SK-N-SH treated with all-trans-retinoic acid at 6 μM for 48 hours (cell line): ENCODE measurements around the gene PTPRN2.

ENCODE experiments used
- ATAC-seq: fragments of 200-7000 bp; cut with Tn5 transposase; 3 replicates; pipeline ENCODE4 v1.9.1; 2020; ENCODE audit warnings: mild to moderate bottlenecking, moderate library complexity
- ARNTL ChIP-seq: fragments of 450-650 bp; formaldehyde crosslinking; IDR thresholded peaks from 2 replicates; pipeline ENCODE4 v1.5.0; 2020; ENCODE audit warnings: low read depth, mild to moderate bottlenecking, moderate library complexity, borderline replicate concordance
- BACH2 ChIP-seq: fragments of 250-450 bp; sonication (Bioruptor Pico); IDR thresholded peaks from 2 replicates; pipeline ENCODE4 v1.9.0; 2021; ENCODE audit warnings: mild to moderate bottlenecking, borderline replicate concordance
- CSDC2 ChIP-seq: fragments of 250-450 bp; sonication (Bioruptor Pico); IDR thresholded peaks from 2 replicates; pipeline ENCODE4 v1.5.0; 2020; ENCODE audit warnings: mild to moderate bottlenecking, moderate library complexity
- CSRNP3 ChIP-seq: fragments of 250-450 bp; sonication (Bioruptor Pico); IDR thresholded peaks from 2 replicates; pipeline ENCODE4 v1.5.1; 2021; ENCODE audit warnings: mild to moderate bottlenecking, moderate library complexity
- ESRRG ChIP-seq: fragments of 250-450 bp; sonication (Bioruptor Pico); IDR thresholded peaks from 2 replicates; pipeline ENCODE4 v1.6.1; 2021; ENCODE audit warnings: mild to moderate bottlenecking
- GLIS3 ChIP-seq: fragments of 250-450 bp; sonication (Bioruptor Pico); IDR thresholded peaks from 2 replicates; pipeline ENCODE4 v1.5.0; 2020; ENCODE audit warnings: mild to moderate bottlenecking, moderate library complexity
- ISL1 ChIP-seq: fragments of 250-450 bp; sonication (Bioruptor Pico); IDR thresholded peaks from 2 replicates; pipeline ENCODE4 v2.1.2; 2022; ENCODE audit warnings: mild to moderate bottlenecking, moderate library complexity
- OSR1 ChIP-seq: fragments of 250-450 bp; sonication (Bioruptor Pico); IDR thresholded peaks from 2 replicates; pipeline ENCODE4 v1.8.0; 2022; ENCODE audit warnings: moderate library complexity, mild to moderate bottlenecking, inconsistent platforms
- PPARA ChIP-seq: fragments of 250-450 bp; sonication (Bioruptor Pico); IDR thresholded peaks from 2 replicates; pipeline ENCODE4 v1.5.0; 2020; ENCODE audit warnings: mild to moderate bottlenecking, borderline replicate concordance
- RARB ChIP-seq: fragments of 250-450 bp; sonication (Bioruptor Pico); IDR thresholded peaks from 2 replicates; pipeline ENCODE4 v1.8.0; 2021; ENCODE audit warnings: mild to moderate bottlenecking, moderate library complexity
- SNAI2 ChIP-seq: fragments of 250-450 bp; sonication (Bioruptor Pico); IDR thresholded peaks from 2 replicates; pipeline ENCODE4 v1.5.0; 2020; ENCODE audit warnings: mild to moderate bottlenecking, moderate library complexity
- TCF4 ChIP-seq: fragments of 250-450 bp; sonication (Bioruptor Pico); IDR thresholded peaks from 2 replicates; pipeline ENCODE4 v1.8.0; 2021; ENCODE audit warnings: mild to moderate bottlenecking, moderate library complexity, borderline replicate concordance
- TOX ChIP-seq: fragments of 250-450 bp; sonication (Bioruptor Pico); IDR thresholded peaks from 2 replicates; pipeline ENCODE4 v1.8.0; 2021; ENCODE audit warnings: mild to moderate bottlenecking, moderate library complexity, borderline replicate concordance
- ZC3H10 ChIP-seq: fragments of 250-450 bp; sonication (Bioruptor Pico); IDR thresholded peaks from 2 replicates; pipeline ENCODE4 v1.5.1; 2021; ENCODE audit warnings: mild to moderate bottlenecking, moderate library complexity
- ZFP3 ChIP-seq: fragments of 250-450 bp; sonication (Bioruptor Pico); IDR thresholded peaks from 2 replicates; pipeline ENCODE4 v1.5.0; 2020; ENCODE audit warnings: mild to moderate bottlenecking, moderate library complexity
- ZFP30 ChIP-seq: fragments of 450-650 bp; formaldehyde crosslinking; IDR thresholded peaks from 2 replicates; pipeline ENCODE4 v1.5.0; 2022; ENCODE audit warnings: mild to moderate bottlenecking, moderate library complexity
- ZNF565 ChIP-seq: fragments of 450-650 bp; formaldehyde crosslinking; conservative IDR thresholded peaks from 2 replicates; pipeline ENCODE4 v1.5.0; 2020; ENCODE audit warnings: low read depth, mild to moderate bottlenecking, moderate library complexity
- ZNF70 ChIP-seq: fragments of 450-650 bp; formaldehyde crosslinking; IDR thresholded peaks from 2 replicates; pipeline ENCODE4 v1.5.0; 2020; ENCODE audit warnings: mild to moderate bottlenecking, moderate library complexity
- ZNF8 ChIP-seq: fragments of 450-650 bp; formaldehyde crosslinking; IDR thresholded peaks from 2 replicates; pipeline ENCODE4 v1.5.0; 2020; ENCODE audit warnings: mild to moderate bottlenecking, moderate library complexity
- TF ChIP-seq, protein P1 (sequence below): fragments of 250-450 bp; sonication (Bioruptor Pico); IDR thresholded peaks from 2 replicates; pipeline ENCODE4 v1.8.0; 2020; ENCODE audit warnings: mild to moderate bottlenecking, moderate library complexity, borderline replicate concordance
- TF ChIP-seq, protein P2 (sequence below): fragments of 250-450 bp; sonication (Bioruptor Pico); IDR thresholded peaks from 2 replicates; pipeline ENCODE4 v1.5.1; 2020; ENCODE audit warnings: low read depth, mild to moderate bottlenecking, moderate library complexity
- TF ChIP-seq, protein P3 (sequence below): fragments of 250-450 bp; sonication (Bioruptor Pico); IDR thresholded peaks from 2 replicates; pipeline ENCODE4 v1.8.0; 2021; ENCODE audit warnings: low read depth, mild to moderate bottlenecking, moderate library complexity, borderline replicate concordance
- TF ChIP-seq, protein P4 (sequence below): fragments of 250-450 bp; sonication (Bioruptor Pico); IDR thresholded peaks from 2 replicates; pipeline ENCODE4 v1.5.0; 2020; ENCODE audit warnings: mild to moderate bottlenecking, moderate library complexity

The PTPRN2 gene

DNA sequence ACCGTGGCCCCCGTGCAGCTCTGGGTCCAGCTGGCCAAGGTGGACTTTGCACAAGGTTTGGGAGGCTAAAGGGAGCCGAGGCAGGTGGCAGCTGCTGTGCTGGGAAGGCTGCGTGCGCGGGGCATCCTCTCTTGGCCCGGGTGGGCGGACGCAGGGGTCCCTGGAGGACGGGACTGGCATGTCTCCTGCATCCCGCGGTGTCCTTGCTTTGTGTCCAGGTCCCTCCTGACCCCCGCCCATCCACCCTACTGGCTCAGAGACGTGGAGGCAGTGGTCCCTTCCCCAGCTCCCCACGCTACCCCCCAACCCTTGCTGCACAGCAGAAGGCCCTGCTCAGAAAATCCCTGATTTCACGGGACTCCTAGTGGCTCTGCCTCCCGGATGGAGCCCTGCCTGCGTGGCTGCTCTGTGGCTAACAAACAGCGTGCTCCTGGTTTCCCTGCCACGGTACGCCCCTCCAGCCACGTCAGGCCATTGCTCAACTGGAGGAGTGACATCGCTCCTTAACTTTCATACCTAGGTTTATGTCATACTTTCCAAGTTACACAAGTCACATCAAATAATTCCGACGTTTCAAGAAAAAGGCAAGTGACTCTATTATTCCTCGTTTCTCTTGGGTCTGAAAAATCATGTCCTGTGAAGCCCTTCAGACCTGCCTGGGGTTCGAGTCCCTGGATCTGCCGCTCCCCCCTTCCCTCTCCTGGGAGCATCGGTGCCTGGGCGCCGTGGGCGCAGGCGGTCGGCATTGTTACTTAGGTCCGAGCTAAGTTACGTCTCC lies 829.0 kb downstream of the PTPRN2 start (continued):
- TF ChIP-seq ZFP30 (no peak), ZFP3 (CRISPR knock-in tag) (no peak), OSR1 (CRISPR knock-in tag) (no peak), ZNF565 (CRISPR knock-in tag) (no peak), ZC3H10 (CRISPR knock-in tag) (no peak)
- TF ChIP-seq, protein P1, sequence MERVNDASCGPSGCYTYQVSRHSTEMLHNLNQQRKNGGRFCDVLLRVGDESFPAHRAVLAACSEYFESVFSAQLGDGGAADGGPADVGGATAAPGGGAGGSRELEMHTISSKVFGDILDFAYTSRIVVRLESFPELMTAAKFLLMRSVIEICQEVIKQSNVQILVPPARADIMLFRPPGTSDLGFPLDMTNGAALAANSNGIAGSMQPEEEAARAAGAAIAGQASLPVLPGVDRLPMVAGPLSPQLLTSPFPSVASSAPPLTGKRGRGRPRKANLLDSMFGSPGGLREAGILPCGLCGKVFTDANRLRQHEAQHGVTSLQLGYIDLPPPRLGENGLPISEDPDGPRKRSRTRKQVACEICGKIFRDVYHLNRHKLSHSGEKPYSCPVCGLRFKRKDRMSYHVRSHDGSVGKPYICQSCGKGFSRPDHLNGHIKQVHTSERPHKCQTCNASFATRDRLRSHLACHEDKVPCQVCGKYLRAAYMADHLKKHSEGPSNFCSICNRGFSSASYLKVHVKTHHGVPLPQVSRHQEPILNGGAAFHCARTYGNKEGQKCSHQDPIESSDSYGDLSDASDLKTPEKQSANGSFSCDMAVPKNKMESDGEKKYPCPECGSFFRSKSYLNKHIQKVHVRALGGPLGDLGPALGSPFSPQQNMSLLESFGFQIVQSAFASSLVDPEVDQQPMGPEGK (CRISPR knock-in tag) = no peak

- TF ChIP-seq ZNF565 (CRISPR knock-in tag) (no peak), TOX (CRISPR knock-in tag) (no peak), BACH2 (CRISPR knock-in tag) (no peak), TCF4 (CRISPR knock-in tag) (no peak), ZNF70 (CRISPR knock-in tag) (no peak), PPARA (CRISPR knock-in tag) (no peak), ARNTL (CRISPR knock-in tag) (no peak)
- TF ChIP-seq, protein P2, sequence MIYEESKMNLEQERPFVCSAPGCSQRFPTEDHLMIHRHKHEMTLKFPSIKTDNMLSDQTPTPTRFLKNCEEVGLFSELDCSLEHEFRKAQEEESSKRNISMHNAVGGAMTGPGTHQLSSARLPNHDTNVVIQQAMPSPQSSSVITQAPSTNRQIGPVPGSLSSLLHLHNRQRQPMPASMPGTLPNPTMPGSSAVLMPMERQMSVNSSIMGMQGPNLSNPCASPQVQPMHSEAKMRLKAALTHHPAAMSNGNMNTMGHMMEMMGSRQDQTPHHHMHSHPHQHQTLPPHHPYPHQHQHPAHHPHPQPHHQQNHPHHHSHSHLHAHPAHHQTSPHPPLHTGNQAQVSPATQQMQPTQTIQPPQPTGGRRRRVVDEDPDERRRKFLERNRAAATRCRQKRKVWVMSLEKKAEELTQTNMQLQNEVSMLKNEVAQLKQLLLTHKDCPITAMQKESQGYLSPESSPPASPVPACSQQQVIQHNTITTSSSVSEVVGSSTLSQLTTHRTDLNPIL = no peak
- TF ChIP-seq, protein P3, sequence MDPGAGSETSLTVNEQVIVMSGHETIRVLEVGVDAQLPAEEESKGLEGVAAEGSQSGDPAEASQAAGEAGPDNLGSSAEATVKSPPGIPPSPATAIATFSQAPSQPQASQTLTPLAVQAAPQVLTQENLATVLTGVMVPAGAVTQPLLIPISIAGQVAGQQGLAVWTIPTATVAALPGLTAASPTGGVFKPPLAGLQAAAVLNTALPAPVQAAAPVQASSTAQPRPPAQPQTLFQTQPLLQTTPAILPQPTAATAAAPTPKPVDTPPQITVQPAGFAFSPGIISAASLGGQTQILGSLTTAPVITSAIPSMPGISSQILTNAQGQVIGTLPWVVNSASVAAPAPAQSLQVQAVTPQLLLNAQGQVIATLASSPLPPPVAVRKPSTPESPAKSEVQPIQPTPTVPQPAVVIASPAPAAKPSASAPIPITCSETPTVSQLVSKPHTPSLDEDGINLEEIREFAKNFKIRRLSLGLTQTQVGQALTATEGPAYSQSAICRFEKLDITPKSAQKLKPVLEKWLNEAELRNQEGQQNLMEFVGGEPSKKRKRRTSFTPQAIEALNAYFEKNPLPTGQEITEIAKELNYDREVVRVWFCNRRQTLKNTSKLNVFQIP (CRISPR knock-in tag) = no peak
- ATAC-seq = no peak
Observed at GRCh38 chr7:157757776-157758467, 829.7 kb downstream of the PTPRN2 start.

- TF ChIP-seq ESRRG (no peak), CSDC2 (no peak), ARNTL (CRISPR knock-in tag) (no peak), GLIS3 (CRISPR knock-in tag) (no peak), TCF4 (CRISPR knock-in tag) (no peak), SNAI2 (no peak), RARB (CRISPR knock-in tag) (no peak), ISL1 (CRISPR knock-in tag) (no peak), ZNF565 (CRISPR knock-in tag) (no peak), TOX (CRISPR knock-in tag) (no peak), CSRNP3 (CRISPR knock-in tag) (no peak)
- TF ChIP-seq, all 23 proteins: peak for 0
Observed at GRCh38 chr7:157757211-157757610, 830.4 kb downstream of the PTPRN2 start.

DNA sequence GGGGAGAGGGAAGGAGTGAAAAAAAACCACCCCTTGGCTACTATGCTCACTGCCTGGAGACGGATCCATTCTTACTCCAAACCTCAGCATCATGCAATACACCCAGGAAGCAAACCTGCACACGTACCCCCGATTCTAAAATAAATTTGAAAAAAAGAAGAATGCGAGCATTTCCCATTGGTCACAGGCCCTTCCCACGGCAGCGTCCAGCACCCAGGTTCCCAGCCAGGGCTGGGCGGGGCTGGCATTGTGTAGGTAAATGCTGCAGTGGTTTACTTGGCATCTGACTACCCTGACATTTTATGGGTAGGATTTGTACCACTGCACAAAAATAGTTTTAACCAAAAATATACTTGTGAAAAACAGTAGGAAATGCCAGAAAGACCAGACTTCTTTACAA lies 831.9 kb downstream of the PTPRN2 start:
- no peak for TF ChIP-seq ZNF70 (CRISPR knock-in tag)
- TF ChIP-seq ESRRG = no peak
- no peak for TF ChIP-seq BACH2 (CRISPR knock-in tag)
- no peak for TF ChIP-seq RARB (CRISPR knock-in tag)
- TF ChIP-seq ZNF8 (CRISPR knock-in tag) = no peak
- no peak for TF ChIP-seq ZNF565 (CRISPR knock-in tag)
- TF ChIP-seq, protein P4, sequence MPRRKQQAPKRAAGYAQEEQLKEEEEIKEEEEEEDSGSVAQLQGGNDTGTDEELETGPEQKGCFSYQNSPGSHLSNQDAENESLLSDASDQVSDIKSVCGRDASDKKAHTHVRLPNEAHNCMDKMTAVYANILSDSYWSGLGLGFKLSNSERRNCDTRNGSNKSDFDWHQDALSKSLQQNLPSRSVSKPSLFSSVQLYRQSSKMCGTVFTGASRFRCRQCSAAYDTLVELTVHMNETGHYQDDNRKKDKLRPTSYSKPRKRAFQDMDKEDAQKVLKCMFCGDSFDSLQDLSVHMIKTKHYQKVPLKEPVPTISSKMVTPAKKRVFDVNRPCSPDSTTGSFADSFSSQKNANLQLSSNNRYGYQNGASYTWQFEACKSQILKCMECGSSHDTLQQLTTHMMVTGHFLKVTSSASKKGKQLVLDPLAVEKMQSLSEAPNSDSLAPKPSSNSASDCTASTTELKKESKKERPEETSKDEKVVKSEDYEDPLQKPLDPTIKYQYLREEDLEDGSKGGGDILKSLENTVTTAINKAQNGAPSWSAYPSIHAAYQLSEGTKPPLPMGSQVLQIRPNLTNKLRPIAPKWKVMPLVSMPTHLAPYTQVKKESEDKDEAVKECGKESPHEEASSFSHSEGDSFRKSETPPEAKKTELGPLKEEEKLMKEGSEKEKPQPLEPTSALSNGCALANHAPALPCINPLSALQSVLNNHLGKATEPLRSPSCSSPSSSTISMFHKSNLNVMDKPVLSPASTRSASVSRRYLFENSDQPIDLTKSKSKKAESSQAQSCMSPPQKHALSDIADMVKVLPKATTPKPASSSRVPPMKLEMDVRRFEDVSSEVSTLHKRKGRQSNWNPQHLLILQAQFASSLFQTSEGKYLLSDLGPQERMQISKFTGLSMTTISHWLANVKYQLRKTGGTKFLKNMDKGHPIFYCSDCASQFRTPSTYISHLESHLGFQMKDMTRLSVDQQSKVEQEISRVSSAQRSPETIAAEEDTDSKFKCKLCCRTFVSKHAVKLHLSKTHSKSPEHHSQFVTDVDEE (CRISPR knock-in tag) = no peak
- TF ChIP-seq TOX (CRISPR knock-in tag) = no peak
- TF ChIP-seq ZFP30 = no peak
- no peak for TF ChIP-seq ARNTL (CRISPR knock-in tag)
- TF ChIP-seq, all 23 proteins: peak for 0
- no peak for ATAC-seq

More at GRCh38 chr7:157757211-157757610, 830.4 kb downstream of the PTPRN2 start:
- ATAC-seq = no peak
